GM19452 (cell line): ENCODE data around the gene DLG2.

Source experiments
- ATAC-seq: cut with Tn5 transposase; IDR thresholded peaks from one replicate; pipeline ENCODE4 v1.9.1; 2021; ENCODE audit not compliant: unreplicated experiment

Gene DLG2

DNA sequence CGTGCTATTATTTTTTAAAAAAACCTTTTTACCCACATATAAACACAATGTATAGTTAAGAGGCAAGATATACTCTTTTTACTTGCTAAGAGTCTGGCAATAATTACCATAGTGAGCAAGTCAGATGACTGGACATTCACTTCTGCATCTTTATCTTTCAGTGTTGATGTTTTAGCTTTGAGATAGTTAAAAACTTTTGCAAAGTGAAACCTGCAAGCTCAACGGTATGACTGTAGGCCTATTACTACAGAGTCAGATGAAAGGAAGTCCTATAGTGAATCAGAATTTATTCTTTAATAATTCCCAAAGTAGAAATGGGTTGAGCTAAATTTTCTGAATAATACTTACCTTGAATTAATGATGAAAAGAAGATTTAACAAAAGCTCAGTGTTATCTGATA is 2104.2 kb downstream of the DLG2 start:
- ATAC-seq = no peak

DNA sequence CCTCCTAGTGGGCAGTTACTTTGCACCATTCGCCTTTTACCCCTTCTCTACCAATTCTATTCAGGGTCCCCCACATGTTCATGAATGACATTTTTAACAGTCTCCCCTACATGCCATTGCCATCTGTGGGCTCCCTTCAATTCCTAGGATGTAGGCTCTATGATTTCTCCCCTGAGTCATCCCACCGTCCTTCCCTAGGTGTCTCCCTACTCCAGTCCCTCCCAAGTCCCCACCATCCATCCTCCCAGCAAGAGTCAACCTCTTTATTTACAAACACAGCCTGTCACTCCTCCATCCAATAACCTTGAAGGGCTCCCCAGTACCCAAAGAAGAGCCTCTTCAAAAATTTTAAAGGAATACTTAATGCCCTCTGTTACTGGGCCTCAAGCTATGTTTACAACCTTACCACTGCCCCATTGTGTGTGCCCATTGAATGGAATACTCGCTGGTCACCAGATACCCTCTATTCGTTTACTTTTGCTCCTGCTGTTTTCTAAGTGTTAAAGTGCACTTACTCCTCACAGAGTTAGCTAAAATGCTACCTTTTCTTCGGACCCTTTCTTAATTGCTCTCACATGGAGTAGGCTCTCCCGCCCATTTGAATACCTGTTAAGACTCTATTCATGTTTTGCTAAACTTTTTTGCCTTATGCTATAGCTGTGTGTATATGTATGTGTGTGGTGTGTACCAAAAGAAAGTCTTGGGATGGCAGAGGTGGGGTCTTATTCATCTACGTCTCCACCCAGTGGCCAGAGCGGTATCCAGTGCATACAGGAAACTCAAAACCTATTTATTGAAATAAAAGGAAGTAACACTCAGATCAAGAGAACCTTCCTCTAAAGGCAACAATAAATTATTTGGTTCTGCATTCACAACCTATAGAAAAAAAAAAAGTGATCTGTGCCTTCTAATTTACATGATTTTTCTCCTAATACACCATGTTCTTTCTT is 2105.2 kb downstream of the DLG2 start:
- ATAC-seq = no peak

DNA sequence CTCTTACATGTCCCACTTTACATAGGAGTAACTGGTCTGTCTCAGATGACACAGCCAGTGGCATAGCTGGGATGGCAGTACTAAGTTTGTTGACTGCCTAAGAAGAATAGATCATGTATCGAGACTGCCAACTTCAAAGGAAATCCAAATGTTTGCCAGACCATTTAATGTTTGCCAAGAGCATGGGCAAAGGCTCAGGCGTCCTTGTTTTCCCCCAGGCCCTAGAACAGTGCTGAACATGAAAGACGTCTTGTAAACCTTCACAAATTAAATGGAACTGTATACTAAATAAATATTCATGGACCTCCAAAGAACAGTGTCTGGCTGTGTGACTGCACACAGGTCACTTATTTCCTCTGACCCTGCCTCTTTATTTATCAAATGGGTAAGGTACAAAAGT is 2106.3 kb downstream of the DLG2 start:
- no peak for ATAC-seq

DNA sequence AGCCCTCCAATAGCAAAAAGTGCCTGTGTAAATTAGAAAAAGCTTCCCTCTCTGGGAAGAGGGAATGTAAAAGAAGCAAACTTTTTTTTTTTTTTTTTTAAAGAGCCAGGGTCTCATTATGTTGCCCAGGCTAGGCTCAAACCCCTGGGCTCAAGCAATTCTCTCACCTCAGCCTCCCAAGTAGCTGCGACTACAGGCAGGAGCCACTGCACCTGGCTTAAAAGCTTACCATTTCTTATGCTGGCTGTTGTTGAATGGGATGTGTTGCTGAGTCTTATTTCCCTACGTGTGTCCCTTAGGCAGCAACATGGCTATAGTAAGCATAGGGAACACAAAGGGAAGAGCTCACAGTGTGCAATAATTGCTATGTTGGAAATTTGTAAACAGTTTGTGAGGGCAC is 2115.5 kb downstream of the DLG2 start:
- ATAC-seq = no peak

DNA sequence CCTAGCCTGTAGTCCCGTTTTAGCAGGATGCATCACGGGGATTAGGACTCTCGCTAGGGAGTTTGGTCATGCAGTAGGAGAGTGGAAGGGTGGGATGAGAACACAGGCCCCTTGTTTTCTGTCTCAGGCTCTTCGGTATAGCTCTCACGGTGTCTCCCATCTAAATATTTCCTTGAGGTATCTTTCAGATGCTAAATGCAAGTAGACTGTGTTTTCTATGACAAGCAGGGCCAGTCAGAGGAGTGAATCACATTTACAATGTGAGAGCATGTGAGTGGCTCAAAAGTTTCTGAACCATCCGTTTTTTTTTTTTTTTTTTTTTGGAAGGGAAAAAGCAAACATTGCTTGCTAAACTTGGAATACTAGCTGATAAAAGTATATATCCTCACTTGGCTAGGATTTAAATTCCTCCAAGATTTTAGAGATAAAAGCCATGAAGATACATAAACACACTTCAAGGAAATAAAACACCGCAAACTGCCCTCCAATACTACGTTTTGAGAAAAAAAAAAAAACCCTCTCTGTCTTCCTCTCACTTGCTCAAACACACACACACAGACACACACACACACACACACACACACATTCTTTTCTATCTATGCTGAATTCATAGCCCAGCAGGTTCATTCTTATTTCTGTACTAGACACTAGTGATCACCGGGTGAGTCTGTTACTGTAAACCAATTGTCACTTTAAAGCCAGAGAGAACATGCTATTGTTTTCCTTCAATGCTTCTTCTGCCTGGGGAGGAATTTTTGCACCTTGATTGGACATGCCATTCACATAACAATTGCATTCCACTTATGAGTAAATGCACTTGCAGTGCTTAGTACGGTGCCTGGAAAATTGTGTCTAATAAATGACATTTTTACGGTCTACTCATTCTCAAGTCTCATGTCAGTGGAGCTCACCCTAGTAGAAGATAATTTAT is 2116.3 kb downstream of the DLG2 start:
- ATAC-seq = no peak

DNA sequence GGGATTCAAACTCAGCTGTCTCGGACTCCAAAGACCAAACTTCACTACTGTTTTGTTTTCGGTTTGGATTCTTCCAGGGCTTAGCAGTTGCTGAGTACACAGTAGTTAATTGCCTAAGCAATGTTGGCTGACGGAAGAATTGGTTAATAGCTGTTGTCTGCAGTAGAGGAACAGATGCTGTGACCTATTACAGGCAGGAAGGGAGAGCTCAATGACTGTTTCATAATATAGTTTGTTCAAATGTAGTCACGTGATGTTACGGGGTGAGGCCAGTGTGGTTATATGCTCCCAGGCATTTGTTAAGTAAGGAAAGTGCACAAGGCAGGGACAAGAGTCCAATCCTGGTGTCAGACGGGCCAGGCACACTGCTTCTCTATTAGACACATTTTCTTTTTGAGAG is 2118.3 kb downstream of the DLG2 start:
- no peak for ATAC-seq

DNA sequence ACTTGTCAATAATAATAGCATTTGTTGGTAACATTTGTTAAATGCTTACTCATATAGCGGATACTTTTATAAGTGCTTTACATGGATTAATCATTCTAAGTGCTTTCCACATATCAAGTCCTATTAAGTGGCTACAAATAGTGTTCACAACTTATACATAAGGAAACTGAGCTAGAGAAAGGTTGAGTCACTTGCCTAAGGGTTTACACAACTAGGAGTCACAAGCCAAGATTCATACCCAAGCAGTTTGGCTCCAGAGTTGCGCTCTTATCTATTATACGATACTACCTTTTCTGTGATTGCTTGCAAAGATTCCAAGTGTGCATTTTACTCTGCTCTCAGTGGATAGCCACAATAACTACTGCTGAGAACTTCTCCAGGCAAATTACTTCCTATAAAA is 2125.1 kb downstream of the DLG2 start:
- no peak for ATAC-seq

DNA sequence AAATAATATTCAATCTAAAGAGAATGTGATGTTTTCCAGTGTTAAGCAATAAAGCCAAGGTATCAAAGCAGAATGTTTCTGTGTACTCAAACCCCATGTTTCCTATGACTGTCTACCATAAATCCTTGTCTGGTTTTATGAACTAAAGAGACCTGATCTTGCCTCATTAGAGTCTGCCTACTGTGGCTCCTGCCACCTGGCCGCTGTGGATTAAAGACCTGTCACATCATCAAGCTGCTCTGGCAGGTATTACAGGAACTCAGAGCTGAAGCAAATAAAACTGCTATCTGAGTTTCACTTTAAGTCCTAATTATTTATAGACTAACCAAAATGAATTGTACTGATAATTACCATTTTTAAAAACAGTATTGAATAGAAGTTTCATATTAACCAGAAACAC is 2133.2 kb downstream of the DLG2 start:
- ATAC-seq = no peak

DNA sequence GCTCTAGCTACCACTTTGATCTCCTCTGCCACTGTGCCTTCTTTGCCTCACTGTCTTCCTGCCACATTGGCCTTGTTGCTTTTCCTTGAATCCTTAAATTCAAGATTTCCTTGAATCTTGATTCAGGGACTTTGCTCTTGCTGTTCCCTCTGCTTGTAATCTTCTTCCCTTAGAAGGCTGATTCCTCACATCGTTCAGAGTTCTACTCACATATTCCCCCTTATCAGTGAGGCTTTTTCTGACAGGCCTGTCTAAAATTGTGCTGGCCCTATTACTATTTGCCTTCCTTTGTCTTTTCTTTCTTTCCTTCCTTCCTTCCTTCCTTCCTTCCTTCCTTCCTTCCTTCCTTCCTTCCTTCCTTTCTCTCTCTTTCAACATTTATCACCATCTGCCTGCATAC is 2134.1 kb downstream of the DLG2 start:
- ATAC-seq = no peak

DNA sequence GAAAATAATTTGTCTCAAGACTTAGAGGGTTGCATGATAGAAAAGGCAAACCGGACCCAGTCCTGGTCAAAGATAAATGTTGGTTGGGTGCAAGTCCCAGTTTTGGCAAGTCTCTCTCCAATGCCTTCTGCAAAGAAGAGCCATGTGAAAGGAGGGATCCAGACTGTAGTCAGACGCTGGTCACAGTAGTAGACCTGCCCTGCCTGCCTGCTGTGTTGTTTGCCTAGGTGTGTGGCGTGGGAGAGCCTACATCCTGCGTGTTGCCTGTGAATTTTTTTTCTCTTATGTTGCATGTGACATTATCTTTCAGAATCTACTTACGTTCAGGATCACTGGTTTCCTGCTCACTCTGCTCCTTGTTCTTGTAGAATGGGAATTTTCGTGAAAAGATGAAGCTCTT is 2143.3 kb downstream of the DLG2 start:
- ATAC-seq = no peak

DNA sequence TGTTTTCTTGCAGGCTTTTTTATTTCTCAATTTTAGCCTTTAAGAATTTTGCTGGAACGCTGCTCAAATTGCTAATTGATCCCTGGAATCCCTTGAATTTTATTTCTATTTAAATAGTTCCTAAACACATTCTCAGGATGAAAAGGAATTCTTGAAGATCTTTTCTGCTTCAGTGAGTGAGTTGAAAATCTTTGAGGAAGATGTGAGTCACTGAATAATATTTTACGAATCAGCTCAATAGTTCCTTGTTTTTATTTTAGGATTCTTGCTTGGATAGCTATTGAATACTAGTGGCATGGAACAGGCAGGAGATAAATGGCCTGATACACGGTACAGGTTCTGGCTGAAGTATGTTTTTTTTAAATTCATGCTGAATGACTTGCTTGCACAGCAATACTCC is 2146.3 kb downstream of the DLG2 start:
- no peak for ATAC-seq

DNA sequence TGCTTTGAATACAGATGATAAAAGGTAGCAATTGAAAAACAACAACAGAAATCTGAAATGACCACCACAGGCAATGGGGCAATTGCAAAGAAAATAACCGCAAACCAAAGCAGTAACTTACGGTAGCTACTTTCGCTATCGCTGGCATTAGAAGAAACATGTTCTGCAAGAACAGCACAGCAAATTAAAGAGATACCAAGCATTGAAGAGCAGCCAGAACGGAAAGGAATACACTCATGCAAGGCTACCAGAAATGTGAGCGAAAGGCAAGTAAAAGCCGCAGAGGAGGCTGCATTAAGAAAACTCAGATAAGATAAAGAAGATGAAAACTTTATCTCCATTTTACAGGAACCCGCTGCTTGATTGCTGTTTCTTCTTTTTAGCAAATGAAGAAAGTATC is 2146.9 kb downstream of the DLG2 start:
- no peak for ATAC-seq

DNA sequence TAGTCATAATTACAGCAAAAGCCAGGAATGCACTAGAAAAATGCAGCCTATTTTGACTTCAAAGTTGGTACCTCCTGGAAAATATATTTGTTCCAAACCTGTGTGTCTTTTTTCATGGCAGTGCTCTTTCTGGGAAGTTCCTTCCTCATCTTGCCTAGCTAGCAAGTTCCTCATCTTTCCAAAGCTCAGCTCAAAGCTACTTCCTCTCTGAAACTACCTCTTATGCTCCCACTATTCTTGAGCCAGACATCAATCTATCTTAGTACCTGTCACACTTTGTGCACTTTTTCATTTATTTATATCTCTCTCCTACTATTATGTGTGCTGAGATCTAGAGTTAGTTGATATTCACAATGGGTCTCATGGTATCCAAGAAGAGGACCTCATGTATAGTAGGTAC is 2149.4 kb downstream of the DLG2 start:
- no peak for ATAC-seq

DNA sequence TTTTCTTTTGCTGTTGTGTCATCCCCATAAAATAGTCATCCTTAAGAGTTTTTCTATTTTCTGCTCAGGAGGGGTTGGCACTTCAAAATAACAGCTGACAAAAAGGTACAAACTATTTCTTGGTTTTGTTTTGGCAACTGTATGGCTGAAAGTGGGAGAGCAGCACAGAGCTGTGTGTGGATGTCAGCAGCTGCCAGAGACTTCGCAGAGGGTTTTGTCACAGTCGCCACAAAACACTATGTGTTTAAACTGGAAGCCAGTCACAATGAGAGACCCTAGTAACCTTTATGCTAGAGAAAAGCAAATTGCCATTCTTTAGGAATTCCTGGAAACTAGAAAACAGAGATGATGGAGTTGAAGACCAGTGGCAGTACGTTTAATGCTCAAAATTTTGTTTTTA is 2151.4 kb downstream of the DLG2 start:
- ATAC-seq = no peak

DNA sequence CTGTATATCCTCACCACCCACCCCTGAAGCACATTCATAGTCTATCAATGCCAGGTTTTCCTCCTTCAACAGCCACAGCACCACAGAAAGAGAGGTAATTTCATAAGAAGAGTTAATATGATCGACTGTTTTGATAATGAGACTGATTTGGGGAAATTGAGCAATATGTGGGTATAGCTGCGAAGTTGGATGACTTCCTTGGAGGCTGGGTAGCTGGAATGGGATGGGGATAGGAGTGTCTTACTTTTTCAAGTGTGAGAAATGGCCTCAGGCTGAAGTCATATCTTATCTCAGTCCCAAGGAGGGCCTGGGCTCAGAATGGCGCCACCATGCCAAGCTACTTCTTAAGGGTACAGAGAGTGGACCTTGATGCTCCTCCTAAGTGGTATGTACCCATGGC is 2153.4 kb downstream of the DLG2 start:
- no peak for ATAC-seq

DNA sequence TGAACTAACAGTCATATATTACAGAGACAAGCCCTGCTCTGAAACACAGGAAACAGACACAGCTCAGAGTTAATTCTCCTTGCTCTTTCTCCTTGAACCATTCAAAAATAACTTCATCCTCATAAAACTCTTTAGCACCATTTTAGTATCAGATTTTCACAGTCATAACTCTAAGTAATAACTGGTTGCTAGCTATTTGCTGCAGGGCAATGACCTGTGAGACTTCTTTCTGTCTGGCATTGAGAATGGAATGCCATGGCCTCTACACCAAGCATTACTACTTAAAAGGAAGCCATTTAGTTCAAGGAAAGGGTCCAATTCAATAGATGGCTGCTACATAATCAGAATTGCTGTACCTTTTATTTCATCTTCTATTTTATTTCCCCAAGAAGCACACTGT is 2154.3 kb downstream of the DLG2 start:
- ATAC-seq = no peak

DNA sequence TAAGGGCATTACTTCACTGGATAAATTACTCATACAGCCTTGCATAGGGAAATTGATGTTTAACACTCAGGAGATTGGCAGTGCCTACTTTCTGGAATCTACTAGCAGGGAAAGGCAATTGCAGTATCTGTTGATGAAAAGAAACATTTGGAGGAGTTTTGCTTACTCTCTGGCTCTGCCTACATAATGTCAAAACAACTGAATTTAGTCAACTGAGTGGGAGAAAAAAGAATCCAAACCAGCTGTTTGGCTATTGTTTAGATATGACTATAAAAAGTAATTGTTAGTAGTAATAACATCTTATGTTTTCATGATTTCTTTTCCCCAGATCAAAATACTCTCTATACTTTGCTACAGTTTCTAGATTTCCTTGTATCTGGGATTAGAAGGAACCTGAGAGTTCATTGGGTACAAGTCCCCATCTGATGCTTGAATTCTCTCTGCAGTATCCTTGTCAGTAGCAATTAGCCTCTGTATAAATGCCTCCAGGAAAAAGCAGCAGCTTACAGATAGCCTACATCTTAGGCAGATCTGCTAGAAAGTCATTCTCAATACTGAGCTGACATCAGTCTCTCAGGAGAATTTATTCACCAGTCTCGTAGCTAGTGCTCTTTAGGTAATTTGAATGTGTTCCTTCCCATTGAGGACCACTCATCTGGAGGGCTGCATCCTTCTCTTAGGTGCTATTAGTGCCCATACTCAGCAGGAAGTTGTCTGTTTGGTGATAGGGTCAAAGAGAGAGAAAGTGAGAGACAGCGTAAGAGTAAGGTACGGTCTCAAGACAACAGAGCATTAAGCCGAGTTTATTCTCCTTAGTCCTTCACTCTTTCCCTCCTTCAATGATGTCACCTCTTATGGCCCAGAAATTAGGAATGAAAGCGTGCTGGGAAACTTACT is 2155.1 kb downstream of the DLG2 start:
- no peak for ATAC-seq

DNA sequence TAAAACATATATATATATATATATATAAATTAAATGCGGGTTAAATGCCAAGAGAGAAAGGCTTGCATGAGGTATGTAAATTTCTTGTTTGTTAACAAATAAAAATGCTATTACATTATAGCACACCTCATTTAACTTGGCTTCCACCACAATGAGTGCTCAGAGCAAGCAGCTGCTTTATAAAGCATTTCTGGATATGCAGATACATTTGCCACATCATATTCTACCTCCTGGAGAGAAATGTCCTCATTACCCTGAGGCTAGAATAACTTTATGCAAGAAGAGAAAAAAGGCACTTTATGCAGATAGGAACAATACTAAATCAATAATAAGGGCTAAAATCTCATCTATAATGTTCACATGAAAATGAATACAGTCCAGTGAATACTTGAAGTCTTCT is 2159.3 kb downstream of the DLG2 start:
- no peak for ATAC-seq

DNA sequence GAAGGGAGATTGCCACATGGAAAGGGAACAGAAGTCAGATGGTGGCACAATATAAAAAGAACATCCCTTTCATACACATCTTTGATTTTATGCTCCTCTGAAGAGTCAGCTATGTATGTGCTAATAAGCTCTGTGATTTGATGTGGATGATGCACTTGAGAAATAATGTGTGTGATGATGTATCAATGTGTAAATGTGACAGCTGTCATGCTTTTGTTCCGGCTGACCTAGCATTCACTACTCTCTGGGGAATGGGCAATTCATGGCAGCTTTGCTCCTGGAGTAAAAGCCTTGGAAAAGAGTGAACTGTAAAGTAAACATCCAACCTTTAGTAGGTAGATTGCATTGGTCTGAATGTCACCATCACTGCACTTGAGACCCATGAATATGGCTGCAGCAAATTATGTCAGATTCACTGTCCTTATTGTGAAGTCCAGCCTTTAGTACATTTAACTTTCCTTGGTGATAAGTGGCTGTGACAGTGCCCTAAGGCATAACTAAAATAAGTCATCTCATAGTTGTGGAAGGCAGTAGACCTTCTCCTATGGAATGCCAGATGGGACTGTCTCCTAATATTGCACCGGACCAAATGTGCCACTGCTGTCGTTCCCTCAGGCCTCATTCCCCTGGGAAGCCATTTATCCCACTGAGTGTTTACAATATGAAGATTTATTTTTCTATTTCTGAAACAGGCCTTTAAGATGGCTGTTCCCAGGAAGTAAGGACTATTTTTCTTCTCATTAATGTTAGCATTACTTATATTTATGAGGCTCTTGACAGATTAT is 2162.8 kb downstream of the DLG2 start:
- ATAC-seq = no peak

DNA sequence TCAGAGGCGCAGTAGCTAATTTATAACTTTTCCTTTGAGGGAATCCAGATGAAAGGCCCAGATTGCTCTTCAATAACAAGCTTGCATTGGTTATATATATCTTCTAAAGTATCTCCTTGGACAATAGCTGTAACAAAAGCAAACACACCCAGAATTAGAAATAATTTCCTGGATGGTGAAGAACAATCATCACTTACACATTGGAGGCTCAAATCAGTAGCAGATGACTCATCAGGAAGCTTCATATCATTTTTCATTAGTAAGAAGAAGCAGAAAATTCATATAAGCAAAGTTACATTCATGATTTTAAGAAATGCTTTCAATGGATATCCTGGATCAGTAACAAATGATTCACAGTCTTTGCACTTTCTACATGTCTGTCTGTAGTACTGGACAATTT is 2167.3 kb downstream of the DLG2 start:
- no peak for ATAC-seq
